Measurements from ENCODE around the gene ANXA3. TPM values are rescaled to one million over a fixed set of nuclear protein-coding genes. Genes with fewer than 3 reads are reported as not detected.

The ANXA3 gene
- total and polyA plus RNA-seq, 2 donors = 13.4 to 46.6 TPM

DNA sequence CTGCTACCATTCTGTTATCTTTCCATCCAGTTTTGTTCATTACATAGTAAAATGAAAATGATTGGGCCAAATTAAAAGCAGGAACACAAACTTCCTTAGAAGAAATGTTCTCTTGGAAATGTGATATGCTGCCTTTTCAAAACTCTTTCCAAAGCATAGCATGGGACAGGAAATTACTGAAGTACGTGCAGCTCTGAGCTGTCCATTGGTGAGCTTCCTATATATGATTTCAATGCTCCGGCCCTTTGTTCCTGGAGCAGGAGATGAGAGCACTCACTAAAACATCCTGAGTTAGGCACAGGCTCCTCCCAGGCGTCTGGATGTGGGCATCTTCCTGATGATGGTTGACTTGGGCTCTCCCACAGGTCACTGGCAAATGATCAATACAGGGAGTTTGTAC lies 33.0 kb upstream of the ANXA3 start:
- Histone ChIP-seq H3K36me3 (ENCODE audit: control insufficient read depth in 2 of 2, insufficient read depth in 2 of 2, low read length in 1 of 2) (no peaks in the 10 kb centered on the region), H3K4me3 (ENCODE audit: low read length in 2 of 2) (no peak overlapping the region), H3K27ac (ENCODE audit: low read depth in 1 of 2, low read length in 1 of 2) (no peak overlapping the region), H3K27me3 (ENCODE audit: control insufficient read depth in 2 of 2, insufficient read depth in 1 of 2, low read length in 1 of 2) (no peaks in the 10 kb centered on the region), H3K4me1 (ENCODE audit: control insufficient read depth in 2 of 2, insufficient read depth in 2 of 2, low read length in 2 of 2) (no peaks in the 10 kb centered on the region), H3K9me3 (ENCODE audit: control insufficient read depth in 2 of 2, insufficient read depth in 1 of 2, low read length in 1 of 2) (no peaks in the 10 kb centered on the region)
- no peak for DNase-seq (ENCODE audit: low read depth in 6 of 9, low spot score in 9 of 9)
- 90% methylated on average over 3 of the region's 3 CpGs for WGBS

GRCh38 chr4:78519962-78520361 lies 31.6 kb upstream of the ANXA3 start:
- Histone ChIP-seq H3K9me3 (ENCODE audit: control insufficient read depth in 2 of 2, insufficient read depth in 1 of 2, low read length in 1 of 2) (no peaks in the 10 kb centered on the region), H3K27ac (ENCODE audit: low read depth in 1 of 2, low read length in 1 of 2) (no peak overlapping the region)
- WGBS = 89% methylated on average over 3 of the region's 3 CpGs

DNA sequence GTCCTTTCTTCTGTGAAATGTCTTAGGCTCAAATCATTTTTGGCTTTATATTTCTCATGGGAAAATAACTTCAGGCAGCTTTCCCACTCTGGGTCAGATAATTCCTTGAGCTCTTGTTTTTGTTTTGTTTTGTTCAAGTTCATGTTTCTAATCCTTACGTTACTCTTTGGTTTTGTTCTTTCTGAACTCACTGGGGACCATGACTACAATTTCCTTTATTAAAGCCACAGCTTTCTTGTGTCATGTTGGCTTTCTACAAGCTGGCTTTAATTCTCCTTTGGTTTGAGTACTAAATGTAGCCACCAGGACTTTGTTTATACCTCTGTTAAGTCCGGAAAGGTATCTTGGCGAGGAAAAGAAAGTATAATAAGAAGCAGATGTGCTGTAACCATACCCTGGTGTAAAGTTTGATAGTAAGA lies 30.8 kb upstream of the ANXA3 start:
- no peak for DNase-seq (ENCODE audit: low read depth in 6 of 9, low spot score in 9 of 9)
- H3K27ac ChIP-seq (ENCODE audit: low read depth in 1 of 2, low read length in 1 of 2) = no peak overlapping the region
- no peaks in the 10 kb centered on the region for H3K27me3 ChIP-seq (ENCODE audit: control insufficient read depth in 2 of 2, insufficient read depth in 1 of 2, low read length in 1 of 2)
- no peaks in the 10 kb centered on the region for H3K36me3 ChIP-seq (ENCODE audit: control insufficient read depth in 2 of 2, insufficient read depth in 2 of 2, low read length in 1 of 2)
- 64% methylated on average over 3 of the region's 3 CpGs for WGBS
- no peaks in the 10 kb centered on the region for H3K4me1 ChIP-seq (ENCODE audit: control insufficient read depth in 2 of 2, insufficient read depth in 2 of 2, low read length in 2 of 2)
- no peak overlapping the region for H3K4me3 ChIP-seq (ENCODE audit: low read length in 2 of 2)
- no peaks in the 10 kb centered on the region for H3K9me3 ChIP-seq (ENCODE audit: control insufficient read depth in 2 of 2, insufficient read depth in 1 of 2, low read length in 1 of 2)

More at GRCh38 chr4:78519962-78520361, 31.6 kb upstream of the ANXA3 start:
- Histone ChIP-seq H3K4me1 (ENCODE audit: control insufficient read depth in 2 of 2, insufficient read depth in 2 of 2, low read length in 2 of 2) (no peaks in the 10 kb centered on the region), H3K27me3 (ENCODE audit: control insufficient read depth in 2 of 2, insufficient read depth in 1 of 2, low read length in 1 of 2) (no peaks in the 10 kb centered on the region), H3K36me3 (ENCODE audit: control insufficient read depth in 2 of 2, insufficient read depth in 2 of 2, low read length in 1 of 2) (no peaks in the 10 kb centered on the region), H3K4me3 (ENCODE audit: low read length in 2 of 2) (no peak overlapping the region)
- no peak for DNase-seq (ENCODE audit: low read depth in 6 of 9, low spot score in 9 of 9)

DNA sequence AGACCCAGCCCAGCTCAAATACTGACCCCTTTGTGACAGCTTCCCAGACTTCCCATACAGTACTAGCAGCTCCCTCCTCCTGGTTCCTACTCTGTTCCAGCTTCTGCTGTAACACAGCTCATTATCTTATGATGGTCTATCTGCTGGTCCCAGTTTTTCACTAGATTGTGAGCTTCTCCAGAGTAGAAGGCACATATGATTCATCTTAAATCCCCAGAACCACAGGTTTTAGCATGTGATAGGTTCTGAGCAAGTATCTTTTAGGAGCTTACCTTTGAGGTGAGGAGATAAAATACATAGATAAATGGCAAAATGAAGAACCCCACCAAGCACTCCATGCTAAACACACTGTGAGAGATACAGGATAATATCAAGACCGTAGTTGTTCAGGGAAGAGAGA lies 27.6 kb upstream of the ANXA3 start:
- no peak overlapping the region for H3K27ac ChIP-seq (ENCODE audit: low read depth in 1 of 2, low read length in 1 of 2)
- H3K4me3 ChIP-seq (ENCODE audit: low read length in 2 of 2) = no peak overlapping the region
- 94% methylated on average over 1 of the region's 1 CpG for WGBS
- H3K27me3 ChIP-seq (ENCODE audit: control insufficient read depth in 2 of 2, insufficient read depth in 1 of 2, low read length in 1 of 2) = no peaks in the 10 kb centered on the region
- no peaks in the 10 kb centered on the region for H3K4me1 ChIP-seq (ENCODE audit: control insufficient read depth in 2 of 2, insufficient read depth in 2 of 2, low read length in 2 of 2)
- H3K36me3 ChIP-seq (ENCODE audit: control insufficient read depth in 2 of 2, insufficient read depth in 2 of 2, low read length in 1 of 2) = no peaks in the 10 kb centered on the region
- DNase-seq (ENCODE audit: low read depth in 6 of 9, low spot score in 9 of 9) = no peak
- H3K9me3 ChIP-seq (ENCODE audit: control insufficient read depth in 2 of 2, insufficient read depth in 1 of 2, low read length in 1 of 2) = no peaks in the 10 kb centered on the region

GRCh38 chr4:78525559-78525958 lies 26.0 kb upstream of the ANXA3 start:
- Histone ChIP-seq H3K4me3 (ENCODE audit: low read length in 2 of 2) (no peak overlapping the region), H3K36me3 (ENCODE audit: control insufficient read depth in 2 of 2, insufficient read depth in 2 of 2, low read length in 1 of 2) (no peaks in the 10 kb centered on the region), H3K4me1 (ENCODE audit: control insufficient read depth in 2 of 2, insufficient read depth in 2 of 2, low read length in 2 of 2) (no peaks in the 10 kb centered on the region), H3K27me3 (ENCODE audit: control insufficient read depth in 2 of 2, insufficient read depth in 1 of 2, low read length in 1 of 2) (no peaks in the 10 kb centered on the region), H3K27ac (ENCODE audit: low read depth in 1 of 2, low read length in 1 of 2) (no peak overlapping the region), H3K9me3 (ENCODE audit: control insufficient read depth in 2 of 2, insufficient read depth in 1 of 2, low read length in 1 of 2) (no peaks in the 10 kb centered on the region)
- DNase-seq (ENCODE audit: low read depth in 6 of 9, low spot score in 9 of 9) = no peak
- WGBS = 79% methylated on average over 3 of the region's 3 CpGs

- Histone ChIP-seq H3K4me3 (ENCODE audit: low read length in 2 of 2) (no peak overlapping the region), H3K27ac (ENCODE audit: low read depth in 1 of 2, low read length in 1 of 2) (no peak overlapping the region), H3K4me1 (ENCODE audit: control insufficient read depth in 2 of 2, insufficient read depth in 2 of 2, low read length in 2 of 2) (no peaks in the 10 kb centered on the region), H3K36me3 (ENCODE audit: control insufficient read depth in 2 of 2, insufficient read depth in 2 of 2, low read length in 1 of 2) (no peaks in the 10 kb centered on the region), H3K9me3 (ENCODE audit: control insufficient read depth in 2 of 2, insufficient read depth in 1 of 2, low read length in 1 of 2) (no peaks in the 10 kb centered on the region), H3K27me3 (ENCODE audit: control insufficient read depth in 2 of 2, insufficient read depth in 1 of 2, low read length in 1 of 2) (no peaks in the 10 kb centered on the region)
- 94% methylated on average over 1 of the region's 1 CpG for WGBS
- DNase-seq (ENCODE audit: low read depth in 6 of 9, low spot score in 9 of 9) = no peak
Measured at GRCh38 chr4:78527103-78527502, 24.5 kb upstream of the ANXA3 start.

DNA sequence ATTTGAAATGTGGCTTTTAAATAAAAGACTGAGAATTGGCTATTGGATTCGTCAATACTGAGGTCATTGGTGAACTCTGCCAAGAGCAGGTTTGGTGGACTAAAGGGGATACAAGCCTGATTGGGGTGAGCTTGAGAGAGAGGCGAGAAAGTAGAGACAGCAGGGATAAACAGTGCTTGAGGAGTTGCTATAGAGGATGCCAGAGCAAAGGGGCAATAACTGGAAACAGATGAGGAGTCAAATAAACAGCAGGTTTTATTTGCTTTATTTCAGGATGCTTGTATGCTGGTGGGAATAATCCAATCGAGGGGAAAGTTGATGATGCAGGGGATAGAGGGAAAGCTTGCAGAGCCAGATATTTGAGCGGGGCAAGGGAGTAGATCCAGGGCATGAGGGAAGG lies 24.0 kb upstream of the ANXA3 start:
- H3K36me3 ChIP-seq (ENCODE audit: control insufficient read depth in 2 of 2, insufficient read depth in 2 of 2, low read length in 1 of 2) = no peaks in the 10 kb centered on the region
- no peak overlapping the region for H3K4me3 ChIP-seq (ENCODE audit: low read length in 2 of 2)
- H3K4me1 ChIP-seq (ENCODE audit: control insufficient read depth in 2 of 2, insufficient read depth in 2 of 2, low read length in 2 of 2) = no peaks in the 10 kb centered on the region
- no peak for DNase-seq (ENCODE audit: low read depth in 6 of 9, low spot score in 9 of 9)
- H3K27ac ChIP-seq (ENCODE audit: low read depth in 1 of 2, low read length in 1 of 2) = no peak overlapping the region
- no peaks in the 10 kb centered on the region for H3K9me3 ChIP-seq (ENCODE audit: control insufficient read depth in 2 of 2, insufficient read depth in 1 of 2, low read length in 1 of 2)
- no peaks in the 10 kb centered on the region for H3K27me3 ChIP-seq (ENCODE audit: control insufficient read depth in 2 of 2, insufficient read depth in 1 of 2, low read length in 1 of 2)
- WGBS = 98% methylated on average over 4 of the region's 4 CpGs

GRCh38 chr4:78528327-78528726 lies 23.2 kb upstream of the ANXA3 start:
- DNase-seq (ENCODE audit: low read depth in 6 of 9, low spot score in 9 of 9) = no peak
- no peak overlapping the region for H3K4me3 ChIP-seq (ENCODE audit: low read length in 2 of 2)
- H3K36me3 ChIP-seq (ENCODE audit: control insufficient read depth in 2 of 2, insufficient read depth in 2 of 2, low read length in 1 of 2) = no peaks in the 10 kb centered on the region
- no peak overlapping the region for H3K27ac ChIP-seq (ENCODE audit: low read depth in 1 of 2, low read length in 1 of 2)
- no peaks in the 10 kb centered on the region for H3K9me3 ChIP-seq (ENCODE audit: control insufficient read depth in 2 of 2, insufficient read depth in 1 of 2, low read length in 1 of 2)
- H3K4me1 ChIP-seq (ENCODE audit: control insufficient read depth in 2 of 2, insufficient read depth in 2 of 2, low read length in 2 of 2) = no peaks in the 10 kb centered on the region
- 94% methylated on average over 3 of the region's 3 CpGs for WGBS
- no peaks in the 10 kb centered on the region for H3K27me3 ChIP-seq (ENCODE audit: control insufficient read depth in 2 of 2, insufficient read depth in 1 of 2, low read length in 1 of 2)

- 95% methylated on average over 2 of the region's 2 CpGs for WGBS
- H3K9me3 ChIP-seq (ENCODE audit: control insufficient read depth in 2 of 2, insufficient read depth in 1 of 2, low read length in 1 of 2) = no peaks in the 10 kb centered on the region
Measured at GRCh38 chr4:78529569-78530209, 21.9 kb upstream of the ANXA3 start.

More at GRCh38 chr4:78529569-78530209, 21.9 kb upstream of the ANXA3 start:
- Histone ChIP-seq H3K27ac (ENCODE audit: low read depth in 1 of 2, low read length in 1 of 2) (no peak overlapping the region), H3K36me3 (ENCODE audit: control insufficient read depth in 2 of 2, insufficient read depth in 2 of 2, low read length in 1 of 2) (no peaks in the 10 kb centered on the region), H3K27me3 (ENCODE audit: control insufficient read depth in 2 of 2, insufficient read depth in 1 of 2, low read length in 1 of 2) (no peaks in the 10 kb centered on the region), H3K4me3 (ENCODE audit: low read length in 2 of 2) (no peak overlapping the region), H3K4me1 (ENCODE audit: control insufficient read depth in 2 of 2, insufficient read depth in 2 of 2, low read length in 2 of 2) (no peaks in the 10 kb centered on the region)
- DNase-seq (ENCODE audit: low read depth in 6 of 9, low spot score in 9 of 9) = no peak

Data from thymus (tissue), 11 donors.